Measurements from ENCODE around the gene DNAJC12. TPM values are rescaled to one million over a fixed set of nuclear protein-coding genes. Genes with fewer than 3 reads are reported as not detected.

DNAJC12 gene
- total RNA-seq, 1 donor from 2014 or later, result 0.17 TPM

- TF ChIP-seq CTCF (conservative IDR thresholded peaks at IDR 0.05; ENCODE audit: low read depth, low read length), result no peak
- DNase-seq (ENCODE audit: low read depth), result peak; percentile 95
- peak overlapping the region; percentile 4 for H3K4me3 ChIP-seq (ENCODE audit: low read depth, low read length)
Observed at GRCh38 chr10:67818323-67818722, 19.7 kb downstream of the DNAJC12 start.

- TF ChIP-seq CTCF (conservative IDR thresholded peaks at IDR 0.05; ENCODE audit: low read depth, low read length), result no peak
- no peak for DNase-seq (ENCODE audit: low read depth)
- H3K4me3 ChIP-seq (ENCODE audit: low read depth, low read length), result no peak overlapping the region
Observed at GRCh38 chr10:67816719-67817118, 21.3 kb downstream of the DNAJC12 start.

- H3K4me3 ChIP-seq (ENCODE audit: low read depth, low read length), result no peak overlapping the region
- no peak for TF ChIP-seq CTCF (conservative IDR thresholded peaks at IDR 0.05; ENCODE audit: low read depth, low read length)
- no peak for DNase-seq (ENCODE audit: low read depth)
Observed at GRCh38 chr10:67815571-67816059, 22.4 kb downstream of the DNAJC12 start.

- TF ChIP-seq CTCF (conservative IDR thresholded peaks at IDR 0.05; ENCODE audit: low read depth, low read length), result no peak
- H3K4me3 ChIP-seq (ENCODE audit: low read depth, low read length), result no peak overlapping the region
- no peak for DNase-seq (ENCODE audit: low read depth)
Observed at GRCh38 chr10:67812007-67812406, 26.0 kb downstream of the DNAJC12 start.

GRCh38 chr10:67809107-67809506, 28.9 kb downstream of the DNAJC12 start:
- DNase-seq (ENCODE audit: low read depth), result no peak
- H3K4me3 ChIP-seq (ENCODE audit: low read depth, low read length), result no peak overlapping the region
- TF ChIP-seq CTCF (conservative IDR thresholded peaks at IDR 0.05; ENCODE audit: low read depth, low read length), result no peak

GRCh38 chr10:67808704-67809103, 29.3 kb downstream of the DNAJC12 start:
- TF ChIP-seq CTCF (conservative IDR thresholded peaks at IDR 0.05; ENCODE audit: low read depth, low read length), result no peak
- no peak for DNase-seq (ENCODE audit: low read depth)
- H3K4me3 ChIP-seq (ENCODE audit: low read depth, low read length), result no peak overlapping the region

- TF ChIP-seq CTCF (conservative IDR thresholded peaks at IDR 0.05; ENCODE audit: low read depth, low read length), result no peak
- H3K4me3 ChIP-seq (ENCODE audit: low read depth, low read length), result no peak overlapping the region
- DNase-seq (ENCODE audit: low read depth), result no peak
Observed at GRCh38 chr10:67807855-67808456, 30.0 kb downstream of the DNAJC12 start.
